T-cell (primary cell): ENCODE data around the gene CFP. TPM values are rescaled to one million over a fixed set of nuclear protein-coding genes. Genes with fewer than 3 reads are reported as not detected.

Experiments
- total RNA-seq, 35 experiments: library from RNA in 6 of 35; stranded (reverse) in 6 of 35; fragments of 120-200 nt in 1 of 35; gene quantifications; one replicate each; pipeline versions ENCODE4 v1.2.1 to v1.2.4 and lab custom pipeline; 2013 to 2026

CFP gene
- total RNA-seq, 5 donors from 2014 or later (not counting 1 experiment from before 2014, with no cell fraction given), result 17.7 to 37.1 (median 26.5) TPM

Other genes with a start within 250 kb of the CFP start
- gene ZNF41, start 146.7 kb downstream of the CFP start, total RNA-seq, result 10 to 100 TPM in 3 of 5 donors, 1 to 10 TPM in 2; 8.4 to 20.4 (median 14.7) TPM
- 100 to 1,000 TPM; 113 to 138 (median 122) TPM for gene ARAF, start 68.7 kb downstream of the CFP start, total RNA-seq
- 100 to 1,000 TPM in 1 of 5 donors, 10 to 100 TPM in 4; 28.7 to 120 (median 59.7) TPM for gene TIMP1, start 47.5 kb downstream of the CFP start, total RNA-seq
- 1 to 10 TPM in 1 of 5 donors, under 1 TPM in 3, not detected in 1; 0.21 to 1.3 (median 0.81) TPM for gene SYN1, start 10.1 kb downstream of the CFP start, total RNA-seq
- 10 to 100 TPM; 28.5 to 40.0 (median 36.0) TPM for gene ELK1, start 20.6 kb upstream of the CFP start, total RNA-seq
- gene UXT, start 29.2 kb upstream of the CFP start, total RNA-seq, result 100 to 1,000 TPM; 155 to 186 (median 178) TPM
- gene ZNF81, start 207.0 kb upstream of the CFP start, total RNA-seq, result 10 to 100 TPM in 4 of 5 donors, 1 to 10 TPM in 1; 8.7 to 14.3 (median 11.5) TPM